Epithelial cell of esophagus (primary cell): ENCODE results near the gene TMTC1.

Source experiments
- DNase-seq: peaks from one replicate; pipeline ENCODE4 v3.0.0; 2010; ENCODE audit warnings: low read depth
- H3K4me3 ChIP-seq: 2 replicates; pipeline ENCODE4 v1.5.1; 2011; ENCODE audit warnings: mild to moderate bottlenecking, low read length, control low read depth
- CTCF ChIP-seq: IDR thresholded peaks from 2 replicates; pipeline ENCODE4 v1.5.1; 2011; ENCODE audit warnings: low read depth, mild to moderate bottlenecking, low read length, control low read depth, inconsistent platforms; ENCODE audit not compliant: insufficient read depth; ENCODE audit errors: missing control alignments

Gene TMTC1

GRCh38 chr12:29544428-29545101, 239.2 kb downstream of the TMTC1 start:
- TF ChIP-seq CTCF = no peak
- no peak for DNase-seq
- H3K4me3 ChIP-seq = no peak overlapping the region

DNA sequence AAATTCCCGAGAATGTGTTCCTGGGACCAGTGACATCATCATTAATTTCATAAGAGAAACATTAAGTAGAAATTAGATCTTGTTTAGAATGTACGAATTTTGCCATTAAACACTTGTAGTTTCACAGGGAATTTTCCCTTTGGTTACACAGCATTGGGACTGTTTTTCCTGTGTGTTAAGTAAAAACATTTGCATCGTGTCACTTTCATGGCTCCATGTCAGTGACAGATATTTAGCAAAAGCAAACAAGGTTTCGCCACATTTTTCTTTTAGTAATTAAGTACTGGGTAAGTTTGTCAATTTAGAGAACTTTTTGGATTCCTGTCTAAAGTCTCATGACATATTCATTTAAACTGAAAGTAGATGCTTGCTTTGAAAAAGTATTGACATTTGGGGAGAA, 240.7 kb downstream of the TMTC1 start:
- TF ChIP-seq CTCF = no peak
- DNase-seq = no peak
- H3K4me3 ChIP-seq = no peak overlapping the region

DNA sequence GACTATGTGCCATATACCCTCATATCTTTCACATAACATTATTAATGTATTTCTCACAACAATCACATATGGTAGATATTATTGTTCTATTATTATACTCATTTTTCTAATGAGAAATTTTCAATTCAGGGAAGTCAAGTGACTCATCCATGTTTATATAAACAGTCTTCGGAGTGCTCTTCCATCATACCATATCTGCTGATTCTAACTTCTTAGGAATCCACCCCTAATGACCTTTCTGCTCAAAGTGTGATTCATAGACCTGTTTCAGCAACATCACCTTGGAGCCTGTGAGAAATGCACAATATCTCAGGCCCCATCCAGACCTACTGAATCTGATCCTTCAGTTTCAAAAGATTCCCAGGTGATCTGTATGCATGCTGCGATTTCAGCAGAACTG, 246.4 kb downstream of the TMTC1 start:
- DNase-seq = peak; percentile 90
- TF ChIP-seq CTCF = no peak
- no peak overlapping the region for H3K4me3 ChIP-seq

DNA sequence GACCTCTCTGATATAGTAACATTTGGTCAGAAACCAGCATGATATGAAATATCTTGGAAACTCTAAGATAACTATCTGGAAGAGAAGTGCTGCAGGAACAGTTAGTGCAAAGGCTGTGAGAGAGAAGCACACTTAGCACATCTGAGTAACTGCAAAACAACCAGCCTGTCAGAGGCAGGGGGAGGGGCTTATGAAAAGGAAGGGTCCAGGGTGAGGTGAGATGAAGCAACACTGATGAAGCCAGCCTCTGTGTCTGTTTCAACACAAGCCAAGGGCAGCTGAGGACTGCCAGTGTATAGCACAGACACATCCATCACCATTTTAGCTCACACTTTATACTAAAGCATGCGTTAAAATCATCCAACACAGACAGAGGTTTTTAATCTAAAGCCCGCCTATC, 248.8 kb downstream of the TMTC1 start:
- TF ChIP-seq CTCF = no peak

GRCh38 chr12:29533815-29534489, 249.8 kb downstream of the TMTC1 start:
- DNase-seq = no peak
- H3K4me3 ChIP-seq = no peak overlapping the region
- no peak for TF ChIP-seq CTCF

More for the DNA sequence above, 248.8 kb downstream of the TMTC1 start:
- H3K4me3 ChIP-seq = no peak overlapping the region
- DNase-seq = peak; percentile 48

DNA sequence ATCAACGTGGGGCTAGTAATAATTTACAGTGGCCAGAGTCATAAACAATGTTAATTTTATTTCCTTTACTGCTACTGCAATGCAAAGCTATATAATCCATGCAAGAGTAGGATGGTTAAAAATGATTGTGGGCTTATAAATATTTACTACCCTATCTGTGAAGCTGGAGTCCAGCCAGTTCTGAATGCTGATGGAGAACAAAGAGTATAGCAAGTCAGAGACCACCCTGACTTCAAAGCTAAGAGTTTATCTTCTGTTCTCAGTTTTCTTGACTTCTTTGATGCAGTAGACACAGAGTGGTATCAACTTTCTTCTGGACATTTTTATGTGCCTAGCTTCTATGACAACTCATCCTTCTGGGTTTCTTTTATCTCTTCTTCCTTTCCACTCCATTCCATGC, 252.3 kb downstream of the TMTC1 start:
- DNase-seq = no peak
- no peak for TF ChIP-seq CTCF
- no peak overlapping the region for H3K4me3 ChIP-seq

DNA sequence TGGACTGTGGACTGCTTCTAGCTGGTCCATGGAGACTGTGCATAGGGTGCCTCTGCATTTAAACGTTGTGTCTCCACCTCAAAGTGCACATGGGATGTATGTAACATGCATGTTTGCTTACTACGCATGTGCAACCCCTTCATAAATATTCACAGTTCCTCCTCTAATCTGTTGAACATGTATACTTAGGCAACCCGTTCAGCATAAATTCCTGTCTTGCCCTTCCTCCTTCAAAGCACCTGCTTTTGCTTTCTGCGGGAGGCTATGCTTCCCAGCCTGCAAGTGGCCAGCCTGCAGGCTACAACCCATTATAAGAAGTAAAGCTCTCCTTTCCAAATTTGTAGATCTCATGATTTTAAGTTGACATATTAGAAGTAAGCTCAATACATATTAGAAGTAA, 253.3 kb downstream of the TMTC1 start:
- TF ChIP-seq CTCF = no peak
- H3K4me3 ChIP-seq = no peak overlapping the region
- no peak for DNase-seq
